NT2/D1 (cell line): ENCODE measurements around the gene CEP85L.

Source experiments
- SUZ12 ChIP-seq: IDR thresholded peaks from 2 replicates; pipeline ENCODE4 v1.6.1; 2011; ENCODE audit not compliant: insufficient read length, insufficient read depth; ENCODE audit errors: extremely low read depth
- YY1 ChIP-seq: IDR thresholded peaks from 2 replicates; pipeline ENCODE4 v1.6.1; 2011; ENCODE audit not compliant: insufficient read length, insufficient read depth
- ZNF274 ChIP-seq: IDR thresholded peaks from 2 replicates; pipeline ENCODE4 v1.6.1; 2011; ENCODE audit warnings: mild to moderate bottlenecking, low read depth, low read length

DNA sequence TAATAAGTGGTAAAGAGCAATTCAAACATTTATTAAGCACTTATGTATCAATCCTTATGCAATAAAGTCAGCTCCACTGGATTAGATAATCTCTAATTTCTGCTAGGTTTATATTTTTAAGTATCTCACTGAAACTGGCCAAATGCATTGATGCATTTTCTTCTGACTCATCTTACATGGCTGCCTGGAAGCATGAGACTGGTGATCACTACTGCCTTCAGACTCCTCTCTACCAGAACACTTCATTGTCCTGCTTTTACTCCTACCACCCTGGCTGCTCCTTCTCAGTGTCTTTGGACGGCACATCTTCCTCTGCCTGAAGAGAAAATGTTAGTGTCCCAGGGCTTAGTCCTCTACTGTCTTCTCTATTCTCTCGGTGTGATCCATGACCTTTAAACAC, 7.4 kb downstream of the CEP85L start:
- no peak for TF ChIP-seq YY1
- no peak for TF ChIP-seq SUZ12
- no peak for TF ChIP-seq ZNF274
